ENCODE measurements around the gene LDAF1.
A peak's percentile ranks its signal among the peaks of the same experiment; 100 is the strongest.
"Not testable (repeated sequence)": the region's sequence is repeated elsewhere in the genome, so short reads cannot be mapped to it uniquely, and the experiment has no call there.

LDAF1 gene

GRCh38 chr16:21175397-21175796 is 16.9 kb downstream of the LDAF1 start:
- no peak overlapping the region for H3K27ac Mint-ChIP-seq
- no peaks in the 10 kb centered on the region for H3K4me1 Mint-ChIP-seq
- H3K27me3 Mint-ChIP-seq = no peaks in the 10 kb centered on the region
- H3K36me3 Mint-ChIP-seq = peaks cover 77% of the 10 kb centered on the region
- peaks cover 3% of the 10 kb centered on the region for H3K9me3 Mint-ChIP-seq
- no peak for ATAC-seq
- H3K4me3 Mint-ChIP-seq = no peak overlapping the region

- H3K4me1 Mint-ChIP-seq = peaks cover 2% of the 10 kb centered on the region
- H3K27ac Mint-ChIP-seq = no peak overlapping the region
- no peaks in the 10 kb centered on the region for H3K27me3 Mint-ChIP-seq
- no peak overlapping the region for H3K4me3 Mint-ChIP-seq
- peaks cover 11% of the 10 kb centered on the region for H3K9me3 Mint-ChIP-seq
- H3K36me3 Mint-ChIP-seq = peaks cover 74% of the 10 kb centered on the region
- no peak for ATAC-seq
These were observed 20.9 kb downstream of the LDAF1 start for GRCh38 chr16:21179126-21179982.

GRCh38 chr16:21179983-21180365 is 21.5 kb downstream of the LDAF1 start:
- Mint-ChIP-seq H3K4me3 (no peak overlapping the region), H3K27ac (no peak overlapping the region), H3K4me1 (peaks cover 8% of the 10 kb centered on the region), H3K36me3 (peaks cover 76% of the 10 kb centered on the region), H3K9me3 (peaks cover 17% of the 10 kb centered on the region), H3K27me3 (no peaks in the 10 kb centered on the region)
- no peak for ATAC-seq

GRCh38 chr16:21183995-21184394 is 25.5 kb downstream of the LDAF1 start:
- no peak overlapping the region for H3K27ac Mint-ChIP-seq
- peaks cover 18% of the 10 kb centered on the region for H3K4me1 Mint-ChIP-seq
- H3K36me3 Mint-ChIP-seq = peaks cover 46% of the 10 kb centered on the region
- no peak overlapping the region for H3K4me3 Mint-ChIP-seq
- H3K27me3 Mint-ChIP-seq = no peaks in the 10 kb centered on the region
- peaks cover 15% of the 10 kb centered on the region for H3K9me3 Mint-ChIP-seq
- no peak for ATAC-seq

- ATAC-seq = peak; percentile 58
- Mint-ChIP-seq H3K36me3 (peaks cover 39% of the 10 kb centered on the region), H3K27me3 (no peaks in the 10 kb centered on the region), H3K27ac (peak overlapping the region; percentile 71), H3K4me1 (peaks cover 18% of the 10 kb centered on the region), H3K9me3 (peaks cover 15% of the 10 kb centered on the region), H3K4me3 (no peak overlapping the region)
These were observed 26.4 kb downstream of the LDAF1 start for GRCh38 chr16:21184834-21185233.

- peaks cover 34% of the 10 kb centered on the region for H3K36me3 Mint-ChIP-seq
- H3K4me3 Mint-ChIP-seq = no peak overlapping the region
These were observed 27.3 kb downstream of the LDAF1 start for GRCh38 chr16:21185659-21186325.

GRCh38 chr16:21186326-21186691 is 27.8 kb downstream of the LDAF1 start:
- H3K36me3 Mint-ChIP-seq = peaks cover 29% of the 10 kb centered on the region
- H3K27ac Mint-ChIP-seq = no peak overlapping the region
- no peaks in the 10 kb centered on the region for H3K27me3 Mint-ChIP-seq
- ATAC-seq = no peak
- H3K4me1 Mint-ChIP-seq = peaks cover 18% of the 10 kb centered on the region
- no peak overlapping the region for H3K4me3 Mint-ChIP-seq
- peaks cover 15% of the 10 kb centered on the region for H3K9me3 Mint-ChIP-seq

More at GRCh38 chr16:21185659-21186325, 27.3 kb downstream of the LDAF1 start:
- no peak overlapping the region for H3K27ac Mint-ChIP-seq
- peaks cover 15% of the 10 kb centered on the region for H3K9me3 Mint-ChIP-seq
- no peak for ATAC-seq
- H3K4me1 Mint-ChIP-seq = peaks cover 18% of the 10 kb centered on the region
- H3K27me3 Mint-ChIP-seq = no peaks in the 10 kb centered on the region

- H3K27ac Mint-ChIP-seq = no peak overlapping the region
- H3K36me3 Mint-ChIP-seq = peaks cover 8% of the 10 kb centered on the region
- no peak for ATAC-seq
- H3K9me3 Mint-ChIP-seq = peaks cover 6% of the 10 kb centered on the region
- H3K4me1 Mint-ChIP-seq = peaks cover 18% of the 10 kb centered on the region
- H3K27me3 Mint-ChIP-seq = no peaks in the 10 kb centered on the region
- H3K4me3 Mint-ChIP-seq = no peak overlapping the region
These were observed 30.8 kb downstream of the LDAF1 start for GRCh38 chr16:21189311-21189710.

GRCh38 chr16:21190013-21190412 is 31.5 kb downstream of the LDAF1 start:
- Mint-ChIP-seq H3K4me3 (no peak overlapping the region), H3K27ac (no peak overlapping the region), H3K9me3 (peaks cover under 1% of the 10 kb centered on the region), H3K36me3 (peaks cover 1% of the 10 kb centered on the region), H3K27me3 (no peaks in the 10 kb centered on the region), H3K4me1 (peaks cover 18% of the 10 kb centered on the region)
- no peak for ATAC-seq

- ATAC-seq = no peak
- Mint-ChIP-seq H3K36me3 (no peaks in the 10 kb centered on the region), H3K27ac (no peak overlapping the region), H3K4me1 (peaks cover 22% of the 10 kb centered on the region), H3K4me3 (no peak overlapping the region), H3K9me3 (no peaks in the 10 kb centered on the region), H3K27me3 (no peaks in the 10 kb centered on the region)
These were observed 32.1 kb downstream of the LDAF1 start for GRCh38 chr16:21190599-21190998.

- H3K27ac Mint-ChIP-seq = no peak overlapping the region
- no peaks in the 10 kb centered on the region for H3K36me3 Mint-ChIP-seq
- H3K4me1 Mint-ChIP-seq = peaks cover 32% of the 10 kb centered on the region
- no peaks in the 10 kb centered on the region for H3K9me3 Mint-ChIP-seq
- no peaks in the 10 kb centered on the region for H3K27me3 Mint-ChIP-seq
- no peak for ATAC-seq
- no peak overlapping the region for H3K4me3 Mint-ChIP-seq
These were observed 34.5 kb downstream of the LDAF1 start for GRCh38 chr16:21192991-21193390.

GRCh38 chr16:21194771-21195301 is 36.4 kb downstream of the LDAF1 start:
- no peak overlapping the region for H3K4me3 Mint-ChIP-seq
- peak; percentile 86 for ATAC-seq
- peaks cover 15% of the 10 kb centered on the region for H3K27me3 Mint-ChIP-seq
- H3K36me3 Mint-ChIP-seq = no peaks in the 10 kb centered on the region
- H3K9me3 Mint-ChIP-seq = no peaks in the 10 kb centered on the region
- H3K27ac Mint-ChIP-seq = no peak overlapping the region
- peaks cover 24% of the 10 kb centered on the region for H3K4me1 Mint-ChIP-seq

GRCh38 chr16:21195330-21195729 is 36.9 kb downstream of the LDAF1 start:
- not testable (repeated sequence) for ATAC-seq, H3K4me3 Mint-ChIP-seq, H3K27ac Mint-ChIP-seq, H3K36me3 Mint-ChIP-seq, H3K9me3 Mint-ChIP-seq
- H3K27me3 Mint-ChIP-seq = peaks cover 20% of the 10 kb centered on the region
- peaks cover 24% of the 10 kb centered on the region for H3K4me1 Mint-ChIP-seq

GRCh38 chr16:21197112-21197511 is 38.6 kb downstream of the LDAF1 start:
- Mint-ChIP-seq H3K36me3 (no peaks in the 10 kb centered on the region), H3K27ac (no peak overlapping the region), H3K9me3 (no peaks in the 10 kb centered on the region), H3K4me3 (no peak overlapping the region), H3K4me1 (peaks cover 24% of the 10 kb centered on the region), H3K27me3 (peaks cover 33% of the 10 kb centered on the region)
- no peak for ATAC-seq

- peaks cover 33% of the 10 kb centered on the region for H3K27me3 Mint-ChIP-seq
- H3K4me3 Mint-ChIP-seq = no peak overlapping the region
- H3K36me3 Mint-ChIP-seq = no peaks in the 10 kb centered on the region
- no peak for ATAC-seq
- no peak overlapping the region for H3K27ac Mint-ChIP-seq
- H3K9me3 Mint-ChIP-seq = no peaks in the 10 kb centered on the region
- peaks cover 24% of the 10 kb centered on the region for H3K4me1 Mint-ChIP-seq
These were observed 39.1 kb downstream of the LDAF1 start for GRCh38 chr16:21197621-21198020.
